GM18502 (cell line): ENCODE data around the gene CCNY.
A peak's percentile ranks its signal among the peaks of the same experiment; 100 is the strongest.
"Not testable (repeated sequence)": the region's sequence is repeated elsewhere in the genome, so short reads cannot be mapped to it uniquely, and the experiment has no call there.

Experiments used
- ATAC-seq: cut with Tn5 transposase; IDR thresholded peaks from one replicate; pipeline ENCODE4 v1.9.1; 2021; ENCODE audit warnings: mild to moderate bottlenecking; ENCODE audit not compliant: unreplicated experiment, poor library complexity

Gene CCNY

GRCh38 chr10:35336084-35336831 lies at the start of gene CCNY:
CCNY (plus strand) TSS chr10:35336509; CDS start chr10:35337054, 545 bp downstream.
- ATAC-seq: peak; percentile 73

- no peak for ATAC-seq
Observed at GRCh38 chr10:35289198-35289597, 47.1 kb upstream of the CCNY start.

GRCh38 chr10:35294506-35294905 lies 41.8 kb upstream of the CCNY start:
- no peak for ATAC-seq

GRCh38 chr10:35299016-35299415 lies 37.3 kb upstream of the CCNY start:
- ATAC-seq: no peak

- peak; percentile 97 for ATAC-seq
Observed at GRCh38 chr10:35300063-35300699, 36.1 kb upstream of the CCNY start.

- no peak for ATAC-seq
Observed at GRCh38 chr10:35304649-35305048, 31.7 kb upstream of the CCNY start.

- ATAC-seq: no peak
Observed at GRCh38 chr10:35306852-35307251, 29.5 kb upstream of the CCNY start.

- no peak for ATAC-seq
Observed at GRCh38 chr10:35307297-35307696, 29.0 kb upstream of the CCNY start.

GRCh38 chr10:35308809-35309208 lies 27.5 kb upstream of the CCNY start:
- ATAC-seq: no peak

GRCh38 chr10:35314142-35314541 lies 22.2 kb upstream of the CCNY start:
- ATAC-seq: not testable (repeated sequence)

- ATAC-seq: not testable (repeated sequence)
Observed at GRCh38 chr10:35315235-35315634, 21.1 kb upstream of the CCNY start.

- ATAC-seq: peak; percentile 73
Observed at GRCh38 chr10:35316218-35316967, 19.9 kb upstream of the CCNY start.

GRCh38 chr10:35318551-35318950 lies 17.8 kb upstream of the CCNY start:
- no peak for ATAC-seq

GRCh38 chr10:35320341-35320740 lies 16.0 kb upstream of the CCNY start:
- no peak for ATAC-seq

GRCh38 chr10:35322636-35323035 lies 13.7 kb upstream of the CCNY start:
- ATAC-seq: no peak

- ATAC-seq: no peak
Observed at GRCh38 chr10:35324196-35324595, 12.1 kb upstream of the CCNY start.

GRCh38 chr10:35326466-35327235 lies 9.7 kb upstream of the CCNY start:
- ATAC-seq: no peak

- ATAC-seq: no peak
Observed at GRCh38 chr10:35327790-35328403, 8.4 kb upstream of the CCNY start.

- peak; percentile 58 for ATAC-seq
Observed at GRCh38 chr10:35328404-35329037, 7.8 kb upstream of the CCNY start.

- ATAC-seq: no peak
Observed at GRCh38 chr10:35329520-35329919, 6.8 kb upstream of the CCNY start.
